AG10803 (cell line): ENCODE measurements around the gene PYCR2.

Experiments used
- DNase-seq: peaks from one replicate; pipeline ENCODE4 v3.0.0; 2010; ENCODE audit warnings: low read depth
- H3K4me3 ChIP-seq: 2 replicates; pipeline ENCODE4 v1.5.1; 2011; ENCODE audit warnings: mild to moderate bottlenecking, low read length, control low read depth
- CTCF ChIP-seq: conservative IDR thresholded peaks from 2 replicates; pipeline ENCODE4 v1.5.1; 2011; ENCODE audit warnings: mild to moderate bottlenecking, low read length, control low read depth, inconsistent platforms

PYCR2 gene

GRCh38 chr1:225962440-225962975, 38.5 kb upstream of the PYCR2 start:
- TF ChIP-seq CTCF = peak; percentile 36

GRCh38 chr1:225961659-225962439, 37.8 kb upstream of the PYCR2 start:
- TF ChIP-seq CTCF = no peak
- no peak overlapping the region for H3K4me3 ChIP-seq
- no peak for DNase-seq

More at GRCh38 chr1:225962440-225962975, 38.5 kb upstream of the PYCR2 start:
- DNase-seq = no peak
- no peak overlapping the region for H3K4me3 ChIP-seq

- TF ChIP-seq CTCF = no peak
- H3K4me3 ChIP-seq = no peak overlapping the region
- DNase-seq = no peak
These were observed 34.0 kb upstream of the PYCR2 start for GRCh38 chr1:225958041-225958440.

- no peak for DNase-seq
- no peak overlapping the region for H3K4me3 ChIP-seq
- TF ChIP-seq CTCF = no peak
These were observed 30.7 kb upstream of the PYCR2 start for GRCh38 chr1:225954753-225955152.

- DNase-seq = no peak
- no peak overlapping the region for H3K4me3 ChIP-seq
- no peak for TF ChIP-seq CTCF
These were observed 29.3 kb upstream of the PYCR2 start for GRCh38 chr1:225953315-225953714.

- no peak for DNase-seq
- no peak overlapping the region for H3K4me3 ChIP-seq
- no peak for TF ChIP-seq CTCF
These were observed 27.0 kb upstream of the PYCR2 start for GRCh38 chr1:225950905-225951497.

GRCh38 chr1:225949041-225949440, 25.0 kb upstream of the PYCR2 start:
- H3K4me3 ChIP-seq = no peak overlapping the region
- no peak for TF ChIP-seq CTCF
- DNase-seq = no peak
